GM10266 (cell line): ENCODE data around the gene SUPT20HL2.
A peak's percentile ranks its signal among the peaks of the same experiment; 100 is the strongest.

ENCODE experiments used
- DNase-seq: peaks from one replicate; pipeline ENCODE4 v3.0.0; 2012; ENCODE audit errors: extremely low spot score
- TF ChIP-seq, protein P1 (sequence below): IDR thresholded peaks from 2 replicates; pipeline ENCODE4 v1.5.1; 2012; ENCODE audit warnings: mild to moderate bottlenecking, low read depth; ENCODE audit not compliant: control insufficient read depth, insufficient read depth; ENCODE audit errors: missing control alignments

SUPT20HL2 gene

DNA sequence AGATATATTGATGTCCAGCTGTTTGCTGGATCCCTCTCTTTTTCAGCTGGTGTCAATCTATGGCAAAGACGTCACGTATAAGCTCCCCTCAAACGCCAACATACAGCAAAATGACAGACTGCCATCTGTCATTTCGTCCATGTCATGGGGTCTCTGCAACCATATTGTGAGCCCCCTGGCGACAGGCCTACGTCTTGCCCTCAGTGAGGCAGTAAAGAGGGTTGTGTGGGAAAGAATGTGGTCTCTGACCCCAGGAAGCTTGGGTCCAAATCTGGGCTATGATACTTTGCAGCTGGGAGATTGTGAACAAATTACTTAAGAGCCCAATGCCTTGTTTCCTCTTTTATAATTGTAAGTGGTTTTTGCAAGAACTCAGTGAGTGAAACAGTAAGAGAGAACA, 7.4 kb downstream of the SUPT20HL2 start:
- no peak for DNase-seq
- TF ChIP-seq, protein P1, sequence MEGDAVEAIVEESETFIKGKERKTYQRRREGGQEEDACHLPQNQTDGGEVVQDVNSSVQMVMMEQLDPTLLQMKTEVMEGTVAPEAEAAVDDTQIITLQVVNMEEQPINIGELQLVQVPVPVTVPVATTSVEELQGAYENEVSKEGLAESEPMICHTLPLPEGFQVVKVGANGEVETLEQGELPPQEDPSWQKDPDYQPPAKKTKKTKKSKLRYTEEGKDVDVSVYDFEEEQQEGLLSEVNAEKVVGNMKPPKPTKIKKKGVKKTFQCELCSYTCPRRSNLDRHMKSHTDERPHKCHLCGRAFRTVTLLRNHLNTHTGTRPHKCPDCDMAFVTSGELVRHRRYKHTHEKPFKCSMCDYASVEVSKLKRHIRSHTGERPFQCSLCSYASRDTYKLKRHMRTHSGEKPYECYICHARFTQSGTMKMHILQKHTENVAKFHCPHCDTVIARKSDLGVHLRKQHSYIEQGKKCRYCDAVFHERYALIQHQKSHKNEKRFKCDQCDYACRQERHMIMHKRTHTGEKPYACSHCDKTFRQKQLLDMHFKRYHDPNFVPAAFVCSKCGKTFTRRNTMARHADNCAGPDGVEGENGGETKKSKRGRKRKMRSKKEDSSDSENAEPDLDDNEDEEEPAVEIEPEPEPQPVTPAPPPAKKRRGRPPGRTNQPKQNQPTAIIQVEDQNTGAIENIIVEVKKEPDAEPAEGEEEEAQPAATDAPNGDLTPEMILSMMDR: no peak

DNA sequence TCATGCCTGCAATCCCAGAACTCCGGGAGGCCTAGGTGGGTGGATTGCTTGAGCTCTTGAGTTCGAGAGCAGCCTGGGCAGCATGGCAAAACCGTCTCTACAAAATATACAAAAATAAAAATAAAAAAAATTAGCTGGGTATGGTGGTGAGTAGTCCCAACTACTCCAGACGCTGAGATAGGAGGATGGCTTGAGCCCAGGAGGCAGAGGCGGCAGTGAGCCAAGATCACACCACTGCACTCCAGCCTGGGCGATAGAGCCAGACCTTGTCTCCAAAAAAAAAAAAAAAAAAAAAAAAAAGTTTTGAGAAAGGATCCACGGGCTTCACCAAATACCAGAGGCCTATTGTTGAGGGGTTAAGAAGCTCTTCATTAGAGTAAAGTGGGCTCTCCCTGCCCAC, 8.0 kb downstream of the SUPT20HL2 start:
- DNase-seq: no peak
- TF ChIP-seq, protein P1: no peak

DNA sequence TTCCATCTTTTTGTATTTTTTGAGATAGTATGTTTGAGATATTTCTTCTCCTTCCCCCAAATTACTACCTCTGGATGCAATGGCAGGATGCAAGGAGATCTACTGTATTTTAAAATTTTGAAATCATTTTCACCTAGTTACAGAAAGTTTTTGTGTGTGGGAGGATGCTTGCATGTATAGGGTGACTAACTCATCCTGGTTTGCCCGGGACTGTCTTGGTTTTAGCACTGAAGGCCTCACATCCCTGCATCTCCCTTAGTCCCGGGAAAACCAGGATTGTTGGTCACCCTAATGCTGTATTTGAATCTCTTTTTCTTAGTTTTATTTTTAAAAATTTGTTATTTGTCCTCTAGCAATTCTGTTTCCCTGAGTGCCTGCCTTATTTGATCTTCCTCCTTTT, 12.1 kb downstream of the SUPT20HL2 start:
- DNase-seq: no peak
- TF ChIP-seq, protein P1: no peak

DNA sequence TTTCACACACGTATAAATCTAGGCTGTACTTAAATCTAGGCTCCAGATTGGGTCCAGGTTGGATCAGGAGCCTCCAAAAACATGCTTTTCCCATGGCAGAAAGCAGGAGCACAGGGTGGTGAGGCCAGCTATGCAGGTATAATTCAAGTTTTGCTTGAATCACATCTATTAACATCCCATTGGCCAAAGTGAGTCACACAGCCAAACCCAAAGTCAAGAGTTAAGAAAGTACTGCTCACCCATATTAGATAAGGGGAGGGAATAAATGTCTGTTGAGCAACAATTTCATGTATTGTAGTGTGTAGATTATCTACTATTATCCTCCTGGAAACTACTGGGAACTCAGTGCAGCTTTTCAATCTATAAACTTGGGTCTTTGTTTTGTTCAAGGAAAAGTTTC, 12.8 kb downstream of the SUPT20HL2 start:
- TF ChIP-seq, protein P1: no peak
- DNase-seq: no peak

DNA sequence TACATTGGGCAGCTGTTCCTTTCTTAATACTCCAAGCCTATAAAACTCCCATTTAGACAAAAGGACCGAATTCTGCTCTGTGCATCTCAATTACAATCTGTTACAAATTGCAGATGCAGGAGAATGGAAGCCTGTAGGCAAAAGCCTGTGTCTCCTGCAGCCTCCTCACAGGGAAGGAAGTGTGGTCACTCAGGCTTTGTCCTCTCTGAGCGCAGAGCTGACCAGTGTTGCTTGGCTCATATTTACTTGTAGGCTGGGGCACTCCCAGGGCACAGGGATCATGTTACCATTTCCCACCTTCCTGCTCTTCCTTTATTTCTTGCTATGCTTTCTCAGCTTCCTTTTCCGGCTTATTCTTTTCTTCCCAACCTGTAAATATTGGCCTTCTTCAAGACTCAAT, 15.7 kb downstream of the SUPT20HL2 start:
- TF ChIP-seq, protein P1: no peak
- no peak for DNase-seq

DNA sequence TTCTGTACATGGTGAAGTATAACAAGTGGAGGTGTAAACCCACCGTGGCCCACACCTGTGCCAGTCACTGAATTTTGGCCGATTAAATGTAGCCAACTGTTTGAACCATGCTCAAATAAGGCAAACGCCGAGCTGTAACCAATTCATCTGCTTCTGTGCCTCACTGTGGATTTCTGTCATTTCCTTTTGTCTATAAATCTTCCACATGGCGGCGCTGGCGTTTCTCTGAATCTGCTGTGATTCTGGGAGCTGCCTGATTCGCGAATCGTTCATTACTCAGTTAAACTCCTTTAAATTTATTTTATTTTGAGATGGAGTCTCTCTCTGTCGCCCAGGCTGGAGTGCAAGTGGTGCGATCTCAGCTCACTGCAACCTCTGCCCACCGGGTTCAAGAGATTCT, 19.2 kb downstream of the SUPT20HL2 start:
- DNase-seq: no peak
- TF ChIP-seq, protein P1: peak; percentile 8

DNA sequence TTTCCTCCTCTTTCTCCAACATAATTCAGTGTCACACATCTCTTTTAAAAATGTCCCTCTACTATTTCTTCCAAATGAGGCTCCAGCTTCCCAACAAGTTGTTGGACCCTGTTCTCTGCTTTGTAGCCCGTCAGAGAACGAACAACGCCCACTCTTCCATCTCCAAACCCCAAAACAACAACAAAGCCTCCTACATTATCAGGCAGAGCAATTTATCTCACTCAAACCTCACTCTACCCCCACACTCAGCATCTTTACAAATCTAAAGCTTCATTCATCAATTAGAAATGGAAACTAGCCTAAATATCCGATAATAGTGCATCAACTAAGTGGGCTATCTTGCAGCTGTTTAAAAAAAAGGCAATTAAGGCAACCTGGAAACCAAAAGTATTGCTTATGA, 20.5 kb downstream of the SUPT20HL2 start:
- TF ChIP-seq, protein P1: no peak
- no peak for DNase-seq
